GM12875 (cell line): ENCODE measurements around the gene PTPRD.

Source experiments
- H3K4me3 ChIP-seq: one replicate; pipeline ENCODE4 v1.5.1; 2011; ENCODE audit warnings: low read depth, low read length, control low read depth
- CTCF ChIP-seq: IDR thresholded peaks from 2 replicates; pipeline ENCODE4 v1.5.1; 2011; ENCODE audit warnings: low read depth, mild to moderate bottlenecking, control low read depth, inconsistent platforms, low read length, moderate library complexity, borderline replicate concordance; ENCODE audit not compliant: insufficient read depth

The PTPRD gene

GRCh38 chr9:8879284-8879683, 1733.5 kb downstream of the PTPRD start:
- no peak for TF ChIP-seq CTCF
- no peak overlapping the region for H3K4me3 ChIP-seq

- H3K4me3 ChIP-seq = no peak overlapping the region
- TF ChIP-seq CTCF = no peak
Observed at GRCh38 chr9:8877753-8878494, 1734.9 kb downstream of the PTPRD start.

- no peak overlapping the region for H3K4me3 ChIP-seq
- no peak for TF ChIP-seq CTCF
Observed at GRCh38 chr9:8876303-8876702, 1736.5 kb downstream of the PTPRD start.

- H3K4me3 ChIP-seq = no peak overlapping the region
- no peak for TF ChIP-seq CTCF
Observed at GRCh38 chr9:8874482-8874881, 1738.3 kb downstream of the PTPRD start.

- no peak overlapping the region for H3K4me3 ChIP-seq
- TF ChIP-seq CTCF = no peak
Observed at GRCh38 chr9:8872802-8873201, 1740.0 kb downstream of the PTPRD start.

- TF ChIP-seq CTCF = no peak
- no peak overlapping the region for H3K4me3 ChIP-seq
Observed at GRCh38 chr9:8871796-8872445, 1740.9 kb downstream of the PTPRD start.

GRCh38 chr9:8871396-8871795, 1741.4 kb downstream of the PTPRD start:
- no peak overlapping the region for H3K4me3 ChIP-seq
- no peak for TF ChIP-seq CTCF
